GM12801 (cell line): ENCODE results near the gene NELL2.

Experiments
- CTCF ChIP-seq: IDR thresholded peaks from one replicate; pipeline ENCODE4 v1.5.1; 2011; ENCODE audit warnings: control low read depth; ENCODE audit not compliant: insufficient read length; ENCODE audit errors: extremely low read depth

Gene NELL2

DNA sequence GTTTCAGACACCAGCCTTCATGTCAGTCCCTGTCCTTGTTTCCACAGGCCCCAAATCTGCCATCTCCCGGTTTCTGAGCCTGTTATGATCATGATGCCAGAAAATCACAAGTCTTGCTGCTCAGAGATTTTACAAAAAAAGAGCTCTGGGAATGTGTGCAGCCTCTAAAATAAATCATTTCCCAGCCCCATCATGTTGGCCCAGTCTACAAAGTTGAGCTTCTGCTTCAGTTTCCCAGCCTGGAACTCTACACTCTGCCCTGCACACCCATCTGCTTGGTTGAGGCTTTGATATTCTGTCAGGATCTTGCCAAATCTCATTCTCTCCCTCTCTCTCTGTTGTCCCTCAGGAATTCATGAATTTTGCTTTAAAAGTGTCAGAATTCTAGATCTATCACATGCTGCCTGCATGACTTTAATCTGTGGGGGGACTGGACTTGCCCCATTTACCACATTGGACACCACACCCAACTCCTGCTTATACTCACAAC is 45.5 kb downstream of the NELL2 start:
- TF ChIP-seq CTCF = no peak

DNA sequence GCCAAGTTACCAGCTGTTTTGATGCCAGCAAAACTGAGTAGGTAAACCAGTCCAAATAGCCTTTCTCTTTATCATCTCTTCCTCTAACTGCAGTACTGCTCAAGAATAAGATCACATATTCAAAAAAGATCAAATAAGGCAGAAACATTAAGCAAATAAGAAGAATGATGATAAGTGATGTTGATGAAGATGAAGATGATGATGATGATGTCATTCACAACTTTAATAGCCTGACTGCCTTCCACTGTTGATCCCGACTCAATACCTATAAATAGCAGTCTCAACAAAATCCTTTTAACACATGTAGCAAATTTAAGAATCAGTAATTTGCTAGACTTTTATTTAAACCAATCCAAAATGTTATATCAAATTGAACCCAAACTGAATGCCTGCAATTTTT is 47.1 kb downstream of the NELL2 start:
- TF ChIP-seq CTCF = no peak

GRCh38 chr12:44827832-44828438 is 48.2 kb downstream of the NELL2 start:
- TF ChIP-seq CTCF = no peak

GRCh38 chr12:44819884-44820283 is 56.2 kb downstream of the NELL2 start:
- no peak for TF ChIP-seq CTCF

DNA sequence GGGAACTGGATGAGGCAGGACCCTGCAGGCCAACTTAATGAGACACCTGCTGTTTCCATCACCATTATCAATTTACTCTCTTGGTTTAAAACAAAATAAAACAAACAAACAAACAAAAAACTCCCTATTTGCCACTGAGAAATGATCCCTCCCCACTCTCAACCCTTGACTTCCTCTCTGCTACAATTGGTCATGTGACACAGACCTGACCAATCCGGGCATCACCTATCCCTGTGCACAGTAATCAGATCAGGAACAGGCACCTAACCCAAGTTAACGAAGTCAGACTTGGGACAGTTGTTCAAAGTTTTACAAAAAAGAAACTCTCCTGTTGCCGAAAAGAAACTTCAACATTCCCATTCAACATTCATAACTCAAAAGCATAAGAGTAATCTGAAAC is 58.4 kb downstream of the NELL2 start:
- no peak for TF ChIP-seq CTCF

DNA sequence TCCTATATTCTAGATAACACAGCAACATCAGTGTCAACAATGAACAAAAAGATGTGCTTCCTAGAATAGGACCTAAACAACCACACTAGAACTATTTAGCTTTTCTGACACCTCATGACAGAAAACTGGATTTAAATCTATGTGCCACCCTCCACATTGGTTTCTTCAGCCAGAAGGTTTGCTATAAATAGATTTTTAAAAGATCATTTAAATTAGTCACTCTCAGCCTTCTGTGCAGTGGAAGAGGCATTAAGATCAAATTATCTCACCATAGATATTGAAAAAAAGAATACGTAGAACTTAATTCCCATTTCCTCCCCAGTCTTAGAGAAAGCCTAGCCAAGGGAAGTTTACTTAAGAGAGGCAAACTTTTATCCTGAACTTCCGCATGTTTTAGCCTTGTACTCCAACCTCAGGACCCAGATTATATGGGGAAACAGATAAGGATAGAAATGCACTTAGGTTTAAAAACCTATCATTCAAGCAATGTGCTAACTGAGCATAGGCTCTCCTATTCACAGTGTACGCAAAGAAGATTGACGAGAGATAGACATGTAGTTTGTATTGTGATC is 59.6 kb downstream of the NELL2 start:
- TF ChIP-seq CTCF = no peak

DNA sequence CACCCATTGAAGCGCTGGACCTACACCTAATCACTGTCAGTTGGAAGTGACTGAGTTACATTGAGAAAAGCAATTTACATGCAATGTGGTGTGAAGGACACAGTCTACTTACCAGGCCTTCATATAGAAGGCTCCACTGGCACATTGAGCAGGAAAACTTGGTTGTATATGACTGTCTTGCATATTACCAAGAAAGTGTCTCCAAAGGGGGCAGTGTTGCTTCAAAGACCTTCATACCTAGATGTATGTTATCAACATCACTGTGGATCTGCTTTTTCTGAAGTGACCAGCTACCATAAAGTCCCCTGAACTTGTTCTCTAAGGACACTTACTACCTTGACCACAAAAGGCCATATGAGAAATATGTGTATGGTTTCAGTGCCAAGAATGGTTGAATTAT is 64.1 kb downstream of the NELL2 start:
- no peak for TF ChIP-seq CTCF
